Vagina (tissue), 2 donors: ENCODE data around the gene PRR5.

ENCODE experiments used
- POLR2A ChIP-seq, 2 donors: fragments of 450-650 bp; IDR thresholded peaks; one replicate each; pipeline ENCODE4 v1.6.1; 2017; ENCODE audit warnings: antibody characterized with exemption in 2 of 2, mild to moderate bottlenecking in 2 of 2, moderate library complexity in 2 of 2
- POLR2AphosphoS5 ChIP-seq, 2 donors: sonication (generic); formaldehyde crosslinking; IDR thresholded peaks; one replicate each; pipeline ENCODE4 v1.9.0; 2017; ENCODE audit warnings: antibody characterized with exemption in 2 of 2, mild to moderate bottlenecking in 2 of 2, low read depth in 1 of 2; ENCODE audit not compliant: insufficient read depth in 1 of 2
- TF ChIP-seq, protein P1 (sequence below), 3 experiments: fragments of 450-650 bp in 2 of 3; fragments of 200-600 bp in 1 of 3; sonication (generic) in 1 of 3; IDR thresholded peaks; one replicate each; pipeline ENCODE4 v1.5.1; 2017 to 2019; ENCODE audit warnings: antibody characterized with exemption in 3 of 3, mild to moderate bottlenecking in 2 of 3, moderate library complexity in 2 of 3

DNA sequence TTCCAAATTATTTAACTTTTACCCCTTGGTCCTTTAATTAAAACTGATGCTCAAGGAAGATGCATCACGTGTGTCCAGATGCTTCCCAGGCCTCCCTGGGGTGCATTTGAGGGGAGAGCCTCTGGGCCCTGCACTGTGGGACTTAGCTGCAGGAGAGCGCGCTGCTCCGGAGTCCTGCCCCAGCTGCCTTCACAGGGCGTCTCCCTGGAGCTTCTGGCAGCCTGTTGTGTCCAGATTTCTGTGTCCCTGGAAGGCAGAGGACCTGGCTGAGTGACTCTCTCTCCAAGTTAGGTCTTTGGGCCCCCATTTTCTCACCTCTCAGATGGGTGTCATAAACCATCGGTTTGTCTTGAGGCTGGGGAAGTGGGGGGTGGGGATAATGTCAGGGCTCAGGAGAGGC, 53.4 kb downstream of the PRR5 start:
- TF ChIP-seq, protein P1, sequence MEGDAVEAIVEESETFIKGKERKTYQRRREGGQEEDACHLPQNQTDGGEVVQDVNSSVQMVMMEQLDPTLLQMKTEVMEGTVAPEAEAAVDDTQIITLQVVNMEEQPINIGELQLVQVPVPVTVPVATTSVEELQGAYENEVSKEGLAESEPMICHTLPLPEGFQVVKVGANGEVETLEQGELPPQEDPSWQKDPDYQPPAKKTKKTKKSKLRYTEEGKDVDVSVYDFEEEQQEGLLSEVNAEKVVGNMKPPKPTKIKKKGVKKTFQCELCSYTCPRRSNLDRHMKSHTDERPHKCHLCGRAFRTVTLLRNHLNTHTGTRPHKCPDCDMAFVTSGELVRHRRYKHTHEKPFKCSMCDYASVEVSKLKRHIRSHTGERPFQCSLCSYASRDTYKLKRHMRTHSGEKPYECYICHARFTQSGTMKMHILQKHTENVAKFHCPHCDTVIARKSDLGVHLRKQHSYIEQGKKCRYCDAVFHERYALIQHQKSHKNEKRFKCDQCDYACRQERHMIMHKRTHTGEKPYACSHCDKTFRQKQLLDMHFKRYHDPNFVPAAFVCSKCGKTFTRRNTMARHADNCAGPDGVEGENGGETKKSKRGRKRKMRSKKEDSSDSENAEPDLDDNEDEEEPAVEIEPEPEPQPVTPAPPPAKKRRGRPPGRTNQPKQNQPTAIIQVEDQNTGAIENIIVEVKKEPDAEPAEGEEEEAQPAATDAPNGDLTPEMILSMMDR (IDR thresholded peaks at IDR 0.05) = no peak
- TF ChIP-seq POLR2A (IDR thresholded peaks at IDR 0.05) (no peak), POLR2AphosphoS5 (IDR thresholded peaks at IDR 0.05; ENCODE audit: insufficient read depth in 1 of 2, low read depth in 1 of 2) (no peak)
